Testis (tissue), 3 donors: Measurements from ENCODE around the gene PTPRT. TPM values are rescaled to one million over a fixed set of nuclear protein-coding genes. Genes with fewer than 3 reads are reported as not detected.

Experiments
- DNase-seq: peaks from one replicate; pipeline ENCODE4 v3.0.0-alpha.2; 2019
- H3K27ac ChIP-seq, 2 donors: fragments of 200-600 bp; sonication (generic); one replicate each; pipeline ENCODE4 v1.5.1; 2019
- H3K27me3 ChIP-seq: fragments of 200-600 bp; sonication (generic); one replicate; pipeline ENCODE4 v1.5.1; 2019
- H3K36me3 ChIP-seq: fragments of 200-600 bp; sonication (generic); one replicate; pipeline ENCODE4 v1.5.1; 2017; ENCODE audit warnings: low read depth; ENCODE audit errors: missing control alignments
- H3K4me1 ChIP-seq: fragments of 200-600 bp; sonication (generic); one replicate; pipeline ENCODE4 v1.5.1; 2019
- H3K4me3 ChIP-seq, 2 donors: fragments of 200-600 bp; sonication (generic); one replicate each; pipeline ENCODE4 v1.5.1; 2017 to 2019
- H3K9me3 ChIP-seq: fragments of 200-600 bp; sonication (generic); one replicate; pipeline ENCODE4 v1.5.1; 2017
- POLR2A ChIP-seq: fragments of 450-650 bp; IDR thresholded peaks from one replicate; pipeline ENCODE4 v1.6.1; 2017; ENCODE audit warnings: antibody characterized with exemption, mild to moderate bottlenecking, moderate library complexity
- WGBS, 2 donors: methylation state at CpG; one replicate each; pipeline ENCODE4 v1.1.5; 2018; 5-methylcytosine and 5-hydroxymethylcytosine counted together
- intact Hi-C: fragments of 100-400 bp; cut with DNase I; formaldehyde crosslinking; loops from one replicate; pipeline ENCODE4 v1.15.1; 2023; ENCODE audit warnings: low total_unique reads
- polyA plus RNA-seq: library from polyadenylated mRNA; stranded (reverse); fragments of 350-450 nt; fragmentation: Illumina TruSeq; extraction: RNeasy Lipid Tissue Mini Kit (QIAGEN cat#74804); gene quantifications from one replicate; pipeline ENCODE4 v1.2.3, GENCODE V29; 2014; ENCODE audit warnings: low read depth, low replicate concordance; ENCODE audit not compliant: insufficient read depth
- total RNA-seq, 2 donors: library from RNA; depleted of rRNA; stranded (reverse); fragments of >200 nt; gene quantifications; one replicate each; pipeline ENCODE4 v1.2.3, GENCODE V29; 2016
- TF ChIP-seq, protein P1 (sequence below), 3 experiments: fragments of 450-650 bp in 2 of 3; fragments of 200-600 bp in 1 of 3; sonication (generic) in 1 of 3; IDR thresholded peaks; one replicate each; pipeline ENCODE4 v1.5.1; 2016 to 2019; ENCODE audit warnings: antibody characterized with exemption in 3 of 3, mild to moderate bottlenecking in 2 of 3, moderate library complexity in 1 of 3

The PTPRT gene
- total and polyA plus RNA-seq, 3 donors from 2014 or later, result 2.3 to 2.5 (median 2.3) TPM

DNA sequence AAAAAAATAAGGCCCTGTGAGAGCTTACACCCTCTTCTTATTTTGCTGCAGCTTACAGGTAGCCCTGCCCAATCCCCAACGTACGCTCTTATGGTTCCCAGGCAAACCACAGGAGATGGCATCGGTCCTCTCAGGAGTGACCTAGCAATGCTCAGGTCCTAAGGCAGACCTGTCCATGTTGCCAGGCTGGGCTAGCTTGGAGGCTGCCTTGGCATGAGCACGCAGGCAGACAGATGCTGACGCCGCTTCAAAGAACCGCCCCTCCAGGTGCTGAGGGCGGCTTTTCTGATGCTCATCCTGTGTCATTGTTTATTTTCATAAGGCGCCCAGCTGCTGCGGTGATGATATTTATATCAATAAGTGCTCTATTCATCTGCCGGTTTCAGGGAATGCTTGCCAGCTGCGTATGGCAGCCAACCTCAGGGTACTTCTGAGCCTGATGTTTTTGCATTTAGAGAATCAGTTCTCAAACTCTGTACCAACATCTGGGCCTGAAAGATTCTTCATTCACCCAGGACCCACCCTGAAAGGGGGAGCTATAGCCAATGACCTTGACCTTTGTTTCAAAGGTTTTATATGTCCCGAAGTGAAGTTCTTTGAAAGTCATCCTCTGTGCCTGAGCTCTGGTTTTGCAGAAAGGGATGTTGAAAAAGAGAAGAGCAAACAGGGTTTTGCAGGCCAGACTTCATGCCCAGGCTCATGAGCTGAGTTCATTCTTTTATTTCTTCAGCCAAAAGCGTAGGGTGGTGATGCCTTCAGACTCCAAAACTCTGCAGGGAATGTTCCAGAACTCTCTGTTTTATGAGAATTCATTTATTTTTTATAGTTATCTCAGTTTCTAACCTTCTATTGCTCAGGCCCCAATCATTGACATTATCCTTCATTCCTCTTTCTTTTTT lies 1095.9 kb downstream of the PTPRT start:
- WGBS, 2 donors, result 59% methylated on average over 12 to 14 of the region's 14 CpGs
- no peaks in the 10 kb centered on the region for H3K36me3 ChIP-seq
- no peak overlapping the region for H3K4me3 ChIP-seq
- peak; percentile 28 for DNase-seq
- intact Hi-C loops, result no loop called here
- peak overlapping the region in 1 of 2 donors; percentile 61 for H3K27ac ChIP-seq
- TF ChIP-seq POLR2A, result no peak
- TF ChIP-seq, protein P1, sequence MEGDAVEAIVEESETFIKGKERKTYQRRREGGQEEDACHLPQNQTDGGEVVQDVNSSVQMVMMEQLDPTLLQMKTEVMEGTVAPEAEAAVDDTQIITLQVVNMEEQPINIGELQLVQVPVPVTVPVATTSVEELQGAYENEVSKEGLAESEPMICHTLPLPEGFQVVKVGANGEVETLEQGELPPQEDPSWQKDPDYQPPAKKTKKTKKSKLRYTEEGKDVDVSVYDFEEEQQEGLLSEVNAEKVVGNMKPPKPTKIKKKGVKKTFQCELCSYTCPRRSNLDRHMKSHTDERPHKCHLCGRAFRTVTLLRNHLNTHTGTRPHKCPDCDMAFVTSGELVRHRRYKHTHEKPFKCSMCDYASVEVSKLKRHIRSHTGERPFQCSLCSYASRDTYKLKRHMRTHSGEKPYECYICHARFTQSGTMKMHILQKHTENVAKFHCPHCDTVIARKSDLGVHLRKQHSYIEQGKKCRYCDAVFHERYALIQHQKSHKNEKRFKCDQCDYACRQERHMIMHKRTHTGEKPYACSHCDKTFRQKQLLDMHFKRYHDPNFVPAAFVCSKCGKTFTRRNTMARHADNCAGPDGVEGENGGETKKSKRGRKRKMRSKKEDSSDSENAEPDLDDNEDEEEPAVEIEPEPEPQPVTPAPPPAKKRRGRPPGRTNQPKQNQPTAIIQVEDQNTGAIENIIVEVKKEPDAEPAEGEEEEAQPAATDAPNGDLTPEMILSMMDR (IDR thresholded peaks at IDR 0.05), result no peak
- no peaks in the 10 kb centered on the region for H3K27me3 ChIP-seq
- no peaks in the 10 kb centered on the region for H3K9me3 ChIP-seq
- H3K4me1 ChIP-seq, result no peaks in the 10 kb centered on the region

DNA sequence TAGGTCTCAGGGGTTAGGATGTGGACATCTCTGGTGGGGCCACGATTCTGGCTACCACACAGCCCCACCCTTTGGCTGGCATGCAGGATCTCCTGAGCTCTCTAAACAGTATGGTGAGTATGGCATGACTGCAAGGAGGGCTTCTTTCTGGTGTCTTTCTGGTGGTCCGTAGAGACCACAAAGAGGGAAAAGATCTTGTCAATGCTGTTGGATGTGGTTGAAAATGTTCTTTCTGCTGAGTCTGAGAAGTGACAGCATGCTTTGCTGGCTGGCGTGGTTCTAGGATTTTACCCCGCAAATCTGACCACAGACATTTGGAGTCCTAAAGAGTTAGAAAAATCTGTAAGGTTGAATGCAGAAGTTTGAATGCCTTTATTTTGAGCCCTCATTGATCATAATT lies 1096.7 kb downstream of the PTPRT start:
- Histone ChIP-seq H3K36me3 (no peaks in the 10 kb centered on the region), H3K4me3 (no peak overlapping the region), H3K9me3 (no peaks in the 10 kb centered on the region), H3K27me3 (no peaks in the 10 kb centered on the region), H3K27ac (no peak overlapping the region), H3K4me1 (no peaks in the 10 kb centered on the region)
- DNase-seq, result no peak
- intact Hi-C loops, result no loop called here
- TF ChIP-seq POLR2A, result no peak
- TF ChIP-seq, protein P1 (IDR thresholded peaks at IDR 0.05), result no peak
- WGBS, 2 donors, result 60 to 61% methylated on average over 4 of the region's 4 CpGs

DNA sequence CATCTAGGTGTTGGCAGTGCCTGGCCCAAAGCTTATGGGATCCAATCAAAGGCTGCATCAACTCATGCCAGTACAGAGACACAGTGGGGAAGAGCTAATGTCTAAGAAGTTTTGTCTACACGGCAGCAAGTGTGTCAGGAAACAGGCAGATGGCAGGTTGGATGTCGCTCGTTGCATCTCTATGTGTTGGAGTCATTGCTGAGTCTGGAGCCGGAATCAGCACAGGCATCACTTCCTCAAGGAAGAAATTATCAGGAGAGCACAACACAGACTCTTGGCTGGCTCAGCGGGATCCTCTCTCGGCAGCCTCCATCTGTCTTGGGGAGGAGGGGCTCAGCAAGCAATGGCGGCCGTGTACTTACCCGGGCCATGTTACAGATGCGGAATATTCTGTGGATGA lies 1104.3 kb downstream of the PTPRT start:
- intact Hi-C loops, result no loop called here
- Histone ChIP-seq H3K27ac (no peak overlapping the region), H3K9me3 (no peaks in the 10 kb centered on the region), H3K27me3 (no peaks in the 10 kb centered on the region), H3K4me3 (no peak overlapping the region), H3K36me3 (no peaks in the 10 kb centered on the region), H3K4me1 (no peaks in the 10 kb centered on the region)
- no peak for DNase-seq
- 82 to 96% methylated on average over 4 to 10 of the region's 10 CpGs for WGBS, 2 donors
- TF ChIP-seq POLR2A, result no peak
- TF ChIP-seq, protein P1 (IDR thresholded peaks at IDR 0.05), result no peak

DNA sequence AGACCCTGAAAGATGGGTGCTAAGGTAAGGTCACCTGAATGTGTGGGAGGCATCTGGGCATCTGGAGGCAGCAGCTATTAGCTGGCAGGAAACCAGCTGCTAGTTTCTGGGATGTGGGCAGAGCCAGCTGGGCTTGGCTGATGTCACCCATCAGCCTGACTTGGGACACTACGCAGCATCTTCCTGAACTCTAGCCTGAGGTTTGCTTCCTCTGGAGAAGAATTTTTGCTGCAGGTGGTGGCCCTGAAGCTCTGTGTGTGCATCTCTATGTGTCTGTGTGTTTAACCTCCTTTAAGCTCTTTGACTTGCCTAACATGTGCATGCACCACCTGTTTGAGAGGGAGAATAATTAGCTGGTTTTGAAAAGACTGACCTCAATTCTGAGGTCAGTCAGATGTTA lies 1106.4 kb downstream of the PTPRT start:
- TF ChIP-seq, protein P1 (IDR thresholded peaks at IDR 0.05), result no peak
- no peak for TF ChIP-seq POLR2A
- intact Hi-C loops, result no loop called here
- 62 to 63% methylated on average over 1 of the region's 1 CpG for WGBS, 2 donors

More for the DNA sequence above, 1106.4 kb downstream of the PTPRT start:
- H3K4me3 ChIP-seq, result no peak overlapping the region
- H3K27ac ChIP-seq, result no peak overlapping the region
- no peaks in the 10 kb centered on the region for H3K9me3 ChIP-seq
- no peaks in the 10 kb centered on the region for H3K36me3 ChIP-seq
- no peaks in the 10 kb centered on the region for H3K27me3 ChIP-seq
- no peaks in the 10 kb centered on the region for H3K4me1 ChIP-seq
- DNase-seq, result no peak
